ENCODE data around the gene CLEC2A.
"Not testable (repeated sequence)": the region's sequence is repeated elsewhere in the genome, so short reads cannot be mapped to it uniquely, and the experiment has no call there.

Gene CLEC2A

GRCh38 chr12:9881246-9881645 is 50.9 kb downstream of the CLEC2A start, which contains the start of gene KLRF2:
Gene KLRF2, plus strand, starts transcription at chr12:9881489. Its CDS starts 107 bp downstream, at chr12:9881596.
- no peak for DNase-seq (ENCODE audit: low read depth)

DNA sequence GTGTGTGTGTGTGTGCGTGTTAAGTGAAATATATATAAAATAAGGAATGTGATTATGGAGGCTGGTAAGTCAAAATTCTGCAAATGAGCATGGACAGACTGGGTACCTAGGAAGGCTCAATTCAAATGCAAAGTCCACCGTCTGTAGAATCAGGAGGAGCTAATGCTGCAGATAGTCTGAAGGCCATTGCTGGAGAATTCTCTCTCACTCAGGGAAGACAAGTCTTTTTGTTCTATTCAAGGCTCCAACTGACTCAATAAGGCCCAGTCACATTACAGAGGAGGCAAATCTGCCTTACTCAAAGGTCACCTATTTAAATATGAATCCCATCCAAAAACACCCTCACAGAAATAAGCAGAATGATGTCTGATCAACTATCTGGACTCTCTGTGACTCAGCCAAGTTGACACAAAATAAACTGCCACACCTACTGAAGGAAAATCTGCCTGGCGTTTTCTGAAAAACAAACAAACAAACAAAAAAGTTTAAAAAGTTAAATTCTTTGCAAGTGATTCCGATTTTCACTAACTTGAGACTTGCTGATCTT is 51.6 kb downstream of the CLEC2A start:
- DNase-seq (ENCODE audit: low read depth) = no peak

GRCh38 chr12:9876120-9876519 is 56.0 kb downstream of the CLEC2A start:
- DNase-seq (ENCODE audit: low read depth) = not testable (repeated sequence)

- no peak for DNase-seq (ENCODE audit: low read depth)
Measured at GRCh38 chr12:9872742-9873141, 59.4 kb downstream of the CLEC2A start.

GRCh38 chr12:9872162-9872561 is 60.0 kb downstream of the CLEC2A start:
- DNase-seq (ENCODE audit: low read depth) = no peak

DNA sequence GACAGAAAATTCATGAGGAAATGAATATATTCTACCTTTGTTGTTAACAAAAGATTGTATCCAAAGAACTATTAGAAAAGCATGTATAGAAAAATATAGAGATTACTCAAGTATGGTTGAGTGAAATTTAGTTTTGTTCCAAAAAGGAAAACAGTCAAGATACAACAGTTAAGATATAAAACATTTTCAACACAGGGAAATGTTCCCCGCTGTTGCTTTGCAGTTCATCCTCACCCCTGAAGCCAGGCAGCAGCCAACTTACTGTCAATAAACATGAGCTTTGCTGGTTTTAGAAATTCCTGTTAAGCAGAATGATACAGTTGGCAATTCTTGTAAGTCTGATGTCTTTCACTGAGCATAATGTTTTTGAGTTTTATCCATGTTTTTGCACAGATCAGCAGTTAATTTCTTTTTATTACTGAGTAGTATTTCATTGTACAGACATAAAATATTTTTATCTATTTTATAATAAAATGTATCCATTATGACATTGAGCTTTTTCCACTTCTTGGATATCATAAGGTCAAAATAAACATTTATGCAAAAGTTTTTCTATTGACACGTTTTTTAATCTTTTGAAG is 61.8 kb downstream of the CLEC2A start:
- DNase-seq (ENCODE audit: low read depth) = no peak

GRCh38 chr12:9869307-9870161 is 62.6 kb downstream of the CLEC2A start, which contains the start of gene CLEC2B:
Gene CLEC2B, minus strand, starts transcription at chr12:9869354.
- no peak for DNase-seq (ENCODE audit: low read depth)

GRCh38 chr12:9868951-9869306 is 63.2 kb downstream of the CLEC2A start:
- DNase-seq (ENCODE audit: low read depth) = no peak

GRCh38 chr12:9868311-9868801 is 63.8 kb downstream of the CLEC2A start:
- no peak for DNase-seq (ENCODE audit: low read depth)

DNA sequence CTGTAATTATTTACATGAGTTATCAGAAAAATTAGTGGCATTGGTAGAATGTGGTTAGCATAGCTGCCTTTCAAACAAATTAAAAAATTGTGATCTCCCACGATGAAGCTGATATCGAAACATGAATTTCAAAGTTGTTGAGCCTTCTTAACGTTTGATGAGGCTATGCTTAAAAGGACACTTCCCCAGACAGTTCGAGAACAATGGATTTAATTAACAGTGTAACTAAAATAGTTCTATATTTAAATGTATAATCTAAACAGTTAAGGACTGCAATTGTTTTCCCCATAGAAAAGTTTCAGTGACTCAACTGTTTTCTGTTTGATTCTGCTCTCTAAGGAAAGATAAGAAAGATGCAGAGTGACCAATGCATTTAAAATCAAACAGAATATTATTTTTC is 64.6 kb downstream of the CLEC2A start:
- no peak for DNase-seq (ENCODE audit: low read depth)

DNA sequence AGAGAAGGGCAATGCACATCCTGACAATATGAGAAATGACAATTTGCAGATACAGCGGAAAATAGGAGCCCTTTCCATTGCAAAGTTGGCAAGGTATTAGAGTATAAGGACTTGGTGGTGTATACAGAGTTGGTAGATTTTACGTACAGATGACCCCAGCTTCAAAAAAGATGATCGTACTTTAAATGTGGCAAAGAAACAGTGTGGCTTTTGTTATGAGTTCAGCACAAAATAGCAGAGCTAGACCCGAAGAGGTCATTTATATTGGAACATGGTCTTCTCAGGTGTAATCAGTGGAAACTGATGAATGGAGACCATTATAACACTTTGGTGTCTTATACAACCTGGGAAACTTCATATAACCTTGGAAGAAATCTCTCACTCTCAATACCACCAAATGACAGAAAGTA is 65.3 kb downstream of the CLEC2A start:
- DNase-seq (ENCODE audit: low read depth) = no peak

- DNase-seq (ENCODE audit: low read depth) = no peak
Measured at GRCh38 chr12:9864913-9865675, 67.1 kb downstream of the CLEC2A start.
